Endothelial cell of umbilical vein (primary cell): ENCODE measurements around the gene YTHDF1. TPM values are rescaled to one million over a fixed set of nuclear protein-coding genes. Genes with fewer than 3 reads are reported as not detected.

Experiments used
- BruUV-seq: library from RNA; stranded (reverse); fragments of 400-500 nt; replicated peaks from 2 replicates; lab custom pipeline; 2021; lab: Mats Ljungman, UMichigan
- CTCF ChIA-PET: fragments of 300-600, 350-600 bp; sonication (Branson Sonifier 250); formaldehyde crosslinking; loops from one replicate; lab custom pipeline; 2021; ENCODE audit warnings: antibody characterized with exemption, inconsistent platforms; lab: Charles Lee
- POLR2A ChIA-PET: fragments of 300-600, 350-600 bp; sonication (Branson Sonifier 250); formaldehyde crosslinking; loops from one replicate; lab custom pipeline; 2021; ENCODE audit warnings: antibody characterized with exemption, inconsistent platforms; lab: Charles Lee
- DNase-seq: peaks from one replicate; pipeline ENCODE4 v3.0.0-alpha.2; 2011; ENCODE audit warnings: low read depth, low spot score
- FAIRE-seq: peaks from 2 replicates; lab custom pipeline; 2011; peaks lifted over from hg19 to GRCh38; lab: Jason Lieb, UNC
- H2AFZ ChIP-seq: 2 replicates; pipeline ENCODE4 v1.6.0; 2012; ENCODE audit warnings: low read depth, low read length, control low read depth, inconsistent platforms
- H3K27ac ChIP-seq: 2 replicates; pipeline ENCODE4 v1.5.1; 2011; ENCODE audit warnings: low read depth, mild to moderate bottlenecking, control low read depth, low read length, moderate library complexity; ENCODE audit not compliant: insufficient read depth
- H3K27me3 ChIP-seq, 2 experiments: 2 replicates each; pipeline versions ENCODE4 v1.6.0 to v1.6.1; 2011; ENCODE audit warnings: low read length in 2 of 2, mixed read lengths in 1 of 2; ENCODE audit not compliant: control insufficient read depth in 2 of 2, insufficient read depth in 2 of 2
- H3K36me3 ChIP-seq, 2 experiments: 2 replicates in 1 of 2; 3 replicates in 1 of 2; pipeline ENCODE4 v1.5.1; 2011; ENCODE audit warnings: low read length in 2 of 2, mild to moderate bottlenecking in 1 of 2, moderate library complexity in 1 of 2; ENCODE audit not compliant: control insufficient read depth in 2 of 2, insufficient read depth in 2 of 2; ENCODE audit errors: extremely low read depth in 1 of 2
- H3K4me1 ChIP-seq: 3 replicates; pipeline ENCODE4 v1.5.1; 2011; ENCODE audit warnings: mild to moderate bottlenecking, low read length; ENCODE audit not compliant: control insufficient read depth, insufficient read depth; ENCODE audit errors: extremely low read depth
- H3K4me2 ChIP-seq: 2 replicates; pipeline ENCODE4 v1.6.1; 2011; ENCODE audit warnings: low read length, control low read depth, mixed read lengths; ENCODE audit not compliant: insufficient read depth
- H3K4me3 ChIP-seq, 3 experiments: fragments of 200-600 bp in 1 of 3; sonication (generic), shearing (Covaris generic) in 1 of 3; replicated peaks in 1 of 3; 2 replicates each; pipeline ENCODE4 v1.5.1; 2011 to 2016; ENCODE audit warnings: control low read depth in 3 of 3, low read length in 3 of 3, mild to moderate bottlenecking in 2 of 3, inconsistent platforms in 1 of 3, low read depth in 1 of 3, moderate library complexity in 1 of 3; ENCODE audit not compliant: insufficient read depth in 1 of 3
- H3K79me2 ChIP-seq: 2 replicates; pipeline ENCODE4 v1.6.0; 2012; ENCODE audit warnings: low read length, inconsistent platforms; ENCODE audit not compliant: control insufficient read depth, insufficient read depth
- H3K9ac ChIP-seq: replicated peaks from 2 replicates; pipeline ENCODE3; 2011; ENCODE audit warnings: low read length, control low read depth; ENCODE audit not compliant: insufficient read depth; ENCODE audit errors: extremely low read depth
- H3K9me1 ChIP-seq: replicated peaks from 3 replicates; pipeline ENCODE4 v1.6.0; 2011; ENCODE audit warnings: mild to moderate bottlenecking, low read length; ENCODE audit not compliant: control insufficient read depth, insufficient read depth; ENCODE audit errors: extremely low read depth
- H3K9me3 ChIP-seq: replicated peaks from 2 replicates; pipeline ENCODE4 v1.5.1; 2012; ENCODE audit warnings: low read length, inconsistent platforms; ENCODE audit not compliant: control insufficient read depth, insufficient read depth
- H4K20me1 ChIP-seq: replicated peaks from 2 replicates; pipeline ENCODE3; 2011; ENCODE audit warnings: mild to moderate bottlenecking, low read length; ENCODE audit not compliant: control insufficient read depth, insufficient read depth; ENCODE audit errors: extremely low read depth
- CTCF ChIP-seq, 2 donors: IDR thresholded peaks; 1 replicate in 1 of 2; 2 replicates in 1 of 2; pipeline ENCODE4 v1.5.1; 2011; ENCODE audit warnings: low read length in 2 of 2, mild to moderate bottlenecking in 2 of 2, moderate library complexity in 2 of 2, control low read depth in 1 of 2, inconsistent platforms in 1 of 2, low read depth in 1 of 2; ENCODE audit not compliant: insufficient read depth in 1 of 2; ENCODE audit errors: extremely low read depth in 1 of 2
- EZH2 ChIP-seq: IDR thresholded peaks from 2 replicates; pipeline ENCODE4 v1.6.1; 2012; ENCODE audit warnings: borderline replicate concordance, low read depth, mild to moderate bottlenecking, moderate library complexity, low read length, inconsistent platforms; ENCODE audit not compliant: severe bottlenecking
- FOS ChIP-seq: IDR thresholded peaks from 2 replicates; pipeline ENCODE4 v1.6.1; 2011; ENCODE audit warnings: mild to moderate bottlenecking, low read length, moderate library complexity, borderline replicate concordance; ENCODE audit not compliant: insufficient read depth
- GATA2 ChIP-seq: IDR thresholded peaks from 2 replicates; pipeline ENCODE4 v1.7.0; 2011; ENCODE audit warnings: low read depth, mild to moderate bottlenecking, moderate library complexity, mixed read lengths, low read length; ENCODE audit not compliant: insufficient read length, insufficient read depth
- JUN ChIP-seq: IDR thresholded peaks from 2 replicates; pipeline ENCODE4 v1.6.1; 2011; ENCODE audit warnings: borderline replicate concordance, low read depth; ENCODE audit not compliant: insufficient read length, insufficient read depth
- MAX ChIP-seq: IDR thresholded peaks from 2 replicates; pipeline ENCODE4 v1.6.1; 2011; ENCODE audit not compliant: insufficient read depth, insufficient read length
- MYC ChIP-seq: IDR thresholded peaks from one replicate; pipeline ENCODE4 v1.6.1; 2011; ENCODE audit warnings: mild to moderate bottlenecking, low read depth, low read length
- POLR2A ChIP-seq: IDR thresholded peaks from 2 replicates; pipeline ENCODE4 v1.6.1; 2012; ENCODE audit warnings: low read depth, mild to moderate bottlenecking, control low read depth, low read length
- POLR2AphosphoS5 ChIP-seq: IDR thresholded peaks from 2 replicates; pipeline ENCODE4 v1.6.1; 2012; ENCODE audit warnings: low read depth, mild to moderate bottlenecking, control low read depth, low read length, moderate library complexity; ENCODE audit not compliant: insufficient read depth
- dilution Hi-C: fragments of 300-500 bp; cut with MboI; formaldehyde crosslinking; loops from one replicate; pipeline ENCODE4 v1.15.0; 2019; ENCODE audit warnings: low sequenced_read_pairs; ENCODE audit not compliant: extremely low pct_ligation_motif_present
- intact Hi-C: fragments of 100-400 bp; cut with micrococcal nuclease; formaldehyde crosslinking; loops from one replicate; pipeline ENCODE4 v1.10.0; 2022
- polyA plus RNA-seq, 4 experiments: library from polyadenylated mRNA; depleted of rRNA in 3 of 4; stranded (reverse) in 3 of 4; unstranded in 1 of 4; fragments of >200 nt; gene quantifications; 2 replicates each; pipeline versions ENCODE4 v1.2.1 to v1.2.3, GENCODE V29; 2011 to 2012; ENCODE audit warnings: missing spikeins in 1 of 4
- total RNA-seq: library from RNA; stranded (reverse); gene quantifications from 2 replicates; pipeline ENCODE4 v1.2.3, GENCODE V29; 2021

Gene YTHDF1
- total and polyA plus RNA-seq, 2 donors (not counting 3 experiments of a cell fraction or from before 2014, with no cell fraction given) = 25.2 to 44.4 TPM

- Histone ChIP-seq H3K4me1 (no peaks in the 10 kb centered on the region), H3K9me3 (no peaks in the 10 kb centered on the region), H3K9me1 (no peaks in the 10 kb centered on the region), H4K20me1 (no peaks in the 10 kb centered on the region), H3K79me2 (no peaks in the 10 kb centered on the region), H3K4me3 (no peak overlapping the region), H2AFZ (no peak overlapping the region), H3K27me3 (peaks cover 0 to 10% of the 10 kb centered on the region in 2 experiments), H3K4me2 (no peak overlapping the region), H3K9ac (no peak overlapping the region), H3K36me3 (no peaks in the 10 kb centered on the region), H3K27ac (no peak overlapping the region)
- BruUV-seq = no TSS peak
- CTCF ChIA-PET = interaction anchor here (0.8 to 2.3 kb wide), 2 partner anchors 11 to 18 kb away, joined by 3 to 9 read pairs; no protein-coding TSS in a partner anchor
- dilution Hi-C loops (no loop called here), intact Hi-C loops (no loop called here)
- FAIRE-seq = no peak
- POLR2A ChIA-PET = no interaction called here
- no peak for DNase-seq
- TF ChIP-seq CTCF (IDR thresholded peaks at IDR 0.05; ENCODE audit: extremely low read depth in 1 of 2, insufficient read depth in 1 of 2, low read depth in 1 of 2, low read length in 2 of 2) (no peak), FOS (no peak), POLR2AphosphoS5 (no peak), MAX (no peak), EZH2 (no peak), POLR2A (no peak), MYC (no peak), GATA2 (no peak), JUN (no peak)
Observed at GRCh38 chr20:63228806-63229205, 12.9 kb upstream of the YTHDF1 start.
